WTC11 (cell line): Measurements from ENCODE around the gene SAP130. TPM values are rescaled to one million over a fixed set of nuclear protein-coding genes. Genes with fewer than 3 reads are reported as not detected.

Source experiments
- ATAC-seq: fragments of 200-7000 bp; cut with Tn5 transposase; 2 replicates; pipeline ENCODE4 v1.10.0; 2021; ENCODE audit warnings: mild to moderate bottlenecking, moderate library complexity
- CTCF ChIA-PET: fragments of 300-600 bp; sonication (Branson Sonifier 250); formaldehyde crosslinking; loops from one replicate; lab custom pipeline; 2021; ENCODE audit warnings: antibody characterized with exemption; lab: Charles Lee
- POLR2A ChIA-PET: fragments of 350-600 bp; sonication (Branson Sonifier 250); formaldehyde crosslinking; loops from one replicate; lab custom pipeline; 2021; ENCODE audit warnings: antibody characterized with exemption; lab: Charles Lee
- DNase-seq: peaks from one replicate; pipeline ENCODE4 v3.0.0; 2021; ENCODE audit warnings: low spot score
- H3K27ac Mint-ChIP-seq: 2 replicates; pipeline ENCODE4 v1.8.0; 2021; ENCODE audit warnings: mixed read lengths
- H3K27me3 Mint-ChIP-seq: 2 replicates; pipeline ENCODE4 v1.8.0; 2021; ENCODE audit warnings: low read depth, mild to moderate bottlenecking, moderate library complexity, mixed read lengths
- H3K36me3 Mint-ChIP-seq: 2 replicates; pipeline ENCODE4 v1.8.0; 2021; ENCODE audit warnings: mixed read lengths
- H3K4me1 Mint-ChIP-seq: 2 replicates; pipeline ENCODE4 v1.8.0; 2022; ENCODE audit warnings: mixed read lengths
- H3K4me3 Mint-ChIP-seq: 2 replicates; pipeline ENCODE4 v1.8.0; 2021; ENCODE audit warnings: mild to moderate bottlenecking, moderate library complexity, mixed read lengths
- H3K9me3 Mint-ChIP-seq: 2 replicates; pipeline ENCODE4 v1.8.0; 2021; ENCODE audit warnings: mixed read lengths
- CBFB ChIP-seq: sonication (generic); formaldehyde crosslinking; IDR thresholded peaks from 2 replicates; pipeline ENCODE4 v1.8.1; 2022; ENCODE audit warnings: mild to moderate bottlenecking, low read depth, missing genetic modification reagents
- CREB1 ChIP-seq: sonication (generic); formaldehyde crosslinking; IDR thresholded peaks from 2 replicates; pipeline ENCODE4 v1.8.0; 2023; ENCODE audit warnings: mild to moderate bottlenecking, missing genetic modification reagents
- ELF4 ChIP-seq: sonication (generic); formaldehyde crosslinking; IDR thresholded peaks from 2 replicates; pipeline ENCODE4 v1.8.1; 2022; ENCODE audit warnings: low read depth, mild to moderate bottlenecking, moderate library complexity, missing genetic modification reagents
- EMX1 ChIP-seq: fragments of 250-450 bp; sonication (Bioruptor Pico); IDR thresholded peaks from 2 replicates; pipeline ENCODE4 v1.8.0; 2021; ENCODE audit warnings: mild to moderate bottlenecking
- GABPB1 ChIP-seq: sonication (generic); formaldehyde crosslinking; IDR thresholded peaks from 2 replicates; pipeline ENCODE4 v1.8.1; 2023; ENCODE audit warnings: mild to moderate bottlenecking, missing genetic modification reagents
- MYBL2 ChIP-seq: sonication (generic); formaldehyde crosslinking; IDR thresholded peaks from 2 replicates; pipeline ENCODE4 v1.8.1; 2023; ENCODE audit warnings: mild to moderate bottlenecking, moderate library complexity, missing genetic modification reagents
- NFATC4 ChIP-seq: fragments of 250-450 bp; sonication (Bioruptor Pico); IDR thresholded peaks from 2 replicates; pipeline ENCODE4 v1.9.0; 2021; ENCODE audit warnings: mild to moderate bottlenecking
- NFE2L1 ChIP-seq: sonication (generic); formaldehyde crosslinking; IDR thresholded peaks from 2 replicates; pipeline ENCODE4 v1.8.1; 2023; ENCODE audit warnings: missing genetic modification reagents
- NR1H2 ChIP-seq: sonication (generic); formaldehyde crosslinking; IDR thresholded peaks from 2 replicates; pipeline ENCODE4 v1.9.0; 2021; ENCODE audit warnings: mild to moderate bottlenecking, moderate library complexity, missing genetic modification reagents
- RELA ChIP-seq: sonication (generic); formaldehyde crosslinking; IDR thresholded peaks from 2 replicates; pipeline ENCODE4 v1.8.1; 2022; ENCODE audit warnings: missing genetic modification reagents, mild to moderate bottlenecking, borderline replicate concordance
- RORB ChIP-seq: fragments of 250-450 bp; sonication (Bioruptor Pico); IDR thresholded peaks from 2 replicates; pipeline ENCODE4 v1.9.0; 2021; ENCODE audit warnings: mild to moderate bottlenecking
- SMAD4 ChIP-seq: sonication (generic); formaldehyde crosslinking; IDR thresholded peaks from 2 replicates; pipeline ENCODE4 v1.8.0; 2022; ENCODE audit warnings: mild to moderate bottlenecking, missing genetic modification reagents
- ZNF121 ChIP-seq: sonication (generic); formaldehyde crosslinking; IDR thresholded peaks from 2 replicates; pipeline ENCODE4 v1.8.0; 2023; ENCODE audit warnings: missing genetic modification reagents
- total RNA-seq: library from RNA; stranded (reverse); gene quantifications from 3 replicates; pipeline ENCODE4 v1.2.3, GENCODE V29; 2021
- TF ChIP-seq, protein P1 (sequence below): fragments of 250-450 bp; sonication (Bioruptor Pico); conservative IDR thresholded peaks from 2 replicates; pipeline ENCODE4 v1.9.0; 2021; ENCODE audit warnings: mild to moderate bottlenecking
- TF ChIP-seq, protein P2 (sequence below): fragments of 250-450 bp; sonication (Bioruptor Pico); IDR thresholded peaks from 2 replicates; pipeline ENCODE4 v1.9.0; 2021; ENCODE audit warnings: moderate library complexity, mild to moderate bottlenecking, inconsistent platforms, borderline replicate concordance
- TF ChIP-seq, protein P3 (sequence below): fragments of 250-450 bp; sonication (Bioruptor Pico); IDR thresholded peaks from 2 replicates; pipeline ENCODE4 v1.8.0; 2021; ENCODE audit warnings: mild to moderate bottlenecking
- TF ChIP-seq, protein P4 (sequence below): sonication (generic); formaldehyde crosslinking; IDR thresholded peaks from 2 replicates; pipeline ENCODE4 v1.8.0; 2023; ENCODE audit warnings: missing genetic modification reagents, mild to moderate bottlenecking, borderline replicate concordance
- TF ChIP-seq, protein P5 (sequence below): sonication (generic); formaldehyde crosslinking; IDR thresholded peaks from 2 replicates; pipeline ENCODE4 v1.8.1; 2023; ENCODE audit warnings: mild to moderate bottlenecking, missing genetic modification reagents, borderline replicate concordance
- TF ChIP-seq, protein P6 (sequence below): sonication (generic); formaldehyde crosslinking; IDR thresholded peaks from 2 replicates; pipeline ENCODE4 v1.8.1; 2023; ENCODE audit warnings: mild to moderate bottlenecking, missing genetic modification reagents
- TF ChIP-seq, protein P7 (sequence below): sonication (generic); formaldehyde crosslinking; IDR thresholded peaks from 2 replicates; pipeline ENCODE4 v1.8.0; 2022; ENCODE audit warnings: mild to moderate bottlenecking, missing genetic modification reagents

Gene SAP130
- total RNA-seq, 1 experiment from 2014 or later, result 45.6 TPM

DNA sequence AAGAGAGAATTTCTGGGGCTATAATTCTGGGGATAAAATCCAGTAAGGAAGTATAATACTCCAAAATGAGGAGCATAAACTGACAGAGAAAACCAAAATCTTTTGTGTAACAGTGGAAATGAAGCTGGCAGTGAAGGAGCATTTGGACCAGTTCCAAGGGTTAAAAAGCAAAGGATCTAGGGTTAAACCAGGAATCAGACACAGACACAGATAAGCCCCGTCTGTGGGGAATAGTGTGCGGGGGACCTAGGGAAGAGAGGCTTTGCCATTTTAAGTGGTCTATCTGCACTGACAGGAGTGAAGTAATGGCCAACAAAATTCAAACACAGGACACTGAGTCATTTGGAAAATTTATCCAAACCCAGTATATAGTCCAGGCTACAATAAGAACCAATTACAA, 23.4 kb downstream of the SAP130 start:
- Mint-ChIP-seq H3K4me3 (no peak overlapping the region), H3K4me1 (no peaks in the 10 kb centered on the region), H3K9me3 (no peaks in the 10 kb centered on the region), H3K27ac (no peak overlapping the region), H3K36me3 (peaks cover 70% of the 10 kb centered on the region), H3K27me3 (no peaks in the 10 kb centered on the region)
- TF ChIP-seq RELA (CRISPR knock-in tag) (no peak), NR1H2 (CRISPR knock-in tag) (no peak)
- TF ChIP-seq, protein P1, sequence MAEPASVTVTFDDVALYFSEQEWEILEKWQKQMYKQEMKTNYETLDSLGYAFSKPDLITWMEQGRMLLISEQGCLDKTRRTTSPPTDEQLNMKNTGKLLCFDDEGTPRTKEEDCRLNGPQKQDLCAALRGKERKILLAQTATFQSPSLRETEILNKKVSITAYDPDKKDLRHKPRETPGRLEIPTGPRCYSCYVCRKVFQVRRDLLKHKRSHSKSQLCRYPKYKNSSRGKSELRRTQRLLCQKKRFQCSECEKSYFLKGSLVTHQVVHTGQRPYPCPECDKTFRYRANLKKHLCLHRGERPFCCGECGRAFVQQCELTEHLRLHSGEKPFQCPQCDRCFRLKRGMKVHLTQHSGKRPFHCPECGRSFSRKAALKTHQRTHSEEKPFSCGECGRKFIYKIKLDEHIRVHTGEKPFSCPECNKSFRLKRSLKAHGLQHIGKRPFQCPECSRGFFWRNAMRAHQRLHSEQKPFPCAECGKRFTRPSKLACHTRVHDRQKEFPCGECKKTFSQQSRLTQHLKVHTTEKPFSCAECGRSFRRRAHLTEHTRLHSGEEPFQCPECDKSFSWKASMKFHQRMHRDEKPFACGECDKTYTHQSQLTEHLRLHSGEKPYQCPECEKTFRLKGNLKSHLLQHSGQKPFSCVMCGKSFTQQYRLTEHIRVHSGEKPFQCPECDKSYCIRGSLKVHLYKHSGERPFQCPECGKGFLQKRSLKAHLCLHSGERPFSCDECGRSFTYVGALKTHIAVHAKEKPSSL (CRISPR knock-in tag), result no peak
- TF ChIP-seq, protein P2, sequence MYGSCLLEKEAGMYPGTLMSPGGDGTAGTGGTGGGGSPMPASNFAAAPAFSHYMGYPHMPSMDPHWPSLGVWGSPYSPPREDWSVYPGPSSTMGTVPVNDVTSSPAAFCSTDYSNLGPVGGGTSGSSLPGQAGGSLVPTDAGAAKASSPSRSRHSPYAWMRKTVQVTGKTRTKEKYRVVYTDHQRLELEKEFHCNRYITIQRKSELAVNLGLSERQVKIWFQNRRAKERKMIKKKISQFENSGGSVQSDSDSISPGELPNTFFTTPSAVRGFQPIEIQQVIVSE (CRISPR knock-in tag), result no peak
- DNase-seq (no peak), ATAC-seq (no peak)
- POLR2A ChIA-PET, result no interaction called here
- CTCF ChIA-PET, result no interaction called here

DNA sequence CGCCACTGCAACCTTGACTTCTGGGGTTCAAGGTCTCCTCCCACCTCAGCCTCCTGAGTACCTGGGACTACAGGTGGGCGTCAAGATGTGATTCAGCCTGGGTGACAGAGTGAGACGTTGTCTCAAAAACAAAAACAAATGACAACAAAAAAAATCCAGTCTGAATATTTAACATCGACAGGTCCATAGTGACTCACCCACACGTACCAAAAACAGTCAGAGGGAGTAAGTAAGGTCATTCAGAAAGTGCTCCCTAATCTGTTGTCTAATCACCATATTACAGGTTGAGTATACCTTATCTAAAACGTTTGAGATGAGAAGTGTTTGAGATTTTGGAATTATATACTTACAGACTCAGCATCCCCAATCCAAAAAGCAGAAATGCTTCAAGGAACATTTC, 24.4 kb downstream of the SAP130 start:
- ChIA-PET CTCF (no interaction called here), POLR2A (no interaction called here)
- ATAC-seq, result no peak
- H3K4me3 Mint-ChIP-seq, result no peak overlapping the region
- H3K27me3 Mint-ChIP-seq, result no peaks in the 10 kb centered on the region
- no peak overlapping the region for H3K27ac Mint-ChIP-seq
- DNase-seq, result no peak
- H3K4me1 Mint-ChIP-seq, result no peaks in the 10 kb centered on the region
- H3K36me3 Mint-ChIP-seq, result peaks cover 71% of the 10 kb centered on the region
- H3K9me3 Mint-ChIP-seq, result no peaks in the 10 kb centered on the region
- TF ChIP-seq RORB (CRISPR knock-in tag) (no peak), ELF4 (CRISPR knock-in tag) (no peak), SMAD4 (CRISPR knock-in tag) (no peak), NFE2L1 (CRISPR knock-in tag) (no peak), ZNF121 (CRISPR knock-in tag) (no peak), NFATC4 (CRISPR knock-in tag) (no peak), CBFB (CRISPR knock-in tag) (no peak), CREB1 (no peak), MYBL2 (CRISPR knock-in tag) (no peak), EMX1 (CRISPR knock-in tag) (no peak), GABPB1 (no peak)
- TF ChIP-seq, protein P3, sequence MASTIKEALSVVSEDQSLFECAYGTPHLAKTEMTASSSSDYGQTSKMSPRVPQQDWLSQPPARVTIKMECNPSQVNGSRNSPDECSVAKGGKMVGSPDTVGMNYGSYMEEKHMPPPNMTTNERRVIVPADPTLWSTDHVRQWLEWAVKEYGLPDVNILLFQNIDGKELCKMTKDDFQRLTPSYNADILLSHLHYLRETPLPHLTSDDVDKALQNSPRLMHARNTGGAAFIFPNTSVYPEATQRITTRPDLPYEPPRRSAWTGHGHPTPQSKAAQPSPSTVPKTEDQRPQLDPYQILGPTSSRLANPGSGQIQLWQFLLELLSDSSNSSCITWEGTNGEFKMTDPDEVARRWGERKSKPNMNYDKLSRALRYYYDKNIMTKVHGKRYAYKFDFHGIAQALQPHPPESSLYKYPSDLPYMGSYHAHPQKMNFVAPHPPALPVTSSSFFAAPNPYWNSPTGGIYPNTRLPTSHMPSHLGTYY, result no peak
- TF ChIP-seq, protein P4, sequence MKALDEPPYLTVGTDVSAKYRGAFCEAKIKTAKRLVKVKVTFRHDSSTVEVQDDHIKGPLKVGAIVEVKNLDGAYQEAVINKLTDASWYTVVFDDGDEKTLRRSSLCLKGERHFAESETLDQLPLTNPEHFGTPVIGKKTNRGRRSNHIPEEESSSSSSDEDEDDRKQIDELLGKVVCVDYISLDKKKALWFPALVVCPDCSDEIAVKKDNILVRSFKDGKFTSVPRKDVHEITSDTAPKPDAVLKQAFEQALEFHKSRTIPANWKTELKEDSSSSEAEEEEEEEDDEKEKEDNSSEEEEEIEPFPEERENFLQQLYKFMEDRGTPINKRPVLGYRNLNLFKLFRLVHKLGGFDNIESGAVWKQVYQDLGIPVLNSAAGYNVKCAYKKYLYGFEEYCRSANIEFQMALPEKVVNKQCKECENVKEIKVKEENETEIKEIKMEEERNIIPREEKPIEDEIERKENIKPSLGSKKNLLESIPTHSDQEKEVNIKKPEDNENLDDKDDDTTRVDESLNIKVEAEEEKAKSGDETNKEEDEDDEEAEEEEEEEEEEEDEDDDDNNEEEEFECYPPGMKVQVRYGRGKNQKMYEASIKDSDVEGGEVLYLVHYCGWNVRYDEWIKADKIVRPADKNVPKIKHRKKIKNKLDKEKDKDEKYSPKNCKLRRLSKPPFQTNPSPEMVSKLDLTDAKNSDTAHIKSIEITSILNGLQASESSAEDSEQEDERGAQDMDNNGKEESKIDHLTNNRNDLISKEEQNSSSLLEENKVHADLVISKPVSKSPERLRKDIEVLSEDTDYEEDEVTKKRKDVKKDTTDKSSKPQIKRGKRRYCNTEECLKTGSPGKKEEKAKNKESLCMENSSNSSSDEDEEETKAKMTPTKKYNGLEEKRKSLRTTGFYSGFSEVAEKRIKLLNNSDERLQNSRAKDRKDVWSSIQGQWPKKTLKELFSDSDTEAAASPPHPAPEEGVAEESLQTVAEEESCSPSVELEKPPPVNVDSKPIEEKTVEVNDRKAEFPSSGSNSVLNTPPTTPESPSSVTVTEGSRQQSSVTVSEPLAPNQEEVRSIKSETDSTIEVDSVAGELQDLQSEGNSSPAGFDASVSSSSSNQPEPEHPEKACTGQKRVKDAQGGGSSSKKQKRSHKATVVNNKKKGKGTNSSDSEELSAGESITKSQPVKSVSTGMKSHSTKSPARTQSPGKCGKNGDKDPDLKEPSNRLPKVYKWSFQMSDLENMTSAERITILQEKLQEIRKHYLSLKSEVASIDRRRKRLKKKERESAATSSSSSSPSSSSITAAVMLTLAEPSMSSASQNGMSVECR (CRISPR knock-in tag), result no peak
- TF ChIP-seq, protein P5, sequence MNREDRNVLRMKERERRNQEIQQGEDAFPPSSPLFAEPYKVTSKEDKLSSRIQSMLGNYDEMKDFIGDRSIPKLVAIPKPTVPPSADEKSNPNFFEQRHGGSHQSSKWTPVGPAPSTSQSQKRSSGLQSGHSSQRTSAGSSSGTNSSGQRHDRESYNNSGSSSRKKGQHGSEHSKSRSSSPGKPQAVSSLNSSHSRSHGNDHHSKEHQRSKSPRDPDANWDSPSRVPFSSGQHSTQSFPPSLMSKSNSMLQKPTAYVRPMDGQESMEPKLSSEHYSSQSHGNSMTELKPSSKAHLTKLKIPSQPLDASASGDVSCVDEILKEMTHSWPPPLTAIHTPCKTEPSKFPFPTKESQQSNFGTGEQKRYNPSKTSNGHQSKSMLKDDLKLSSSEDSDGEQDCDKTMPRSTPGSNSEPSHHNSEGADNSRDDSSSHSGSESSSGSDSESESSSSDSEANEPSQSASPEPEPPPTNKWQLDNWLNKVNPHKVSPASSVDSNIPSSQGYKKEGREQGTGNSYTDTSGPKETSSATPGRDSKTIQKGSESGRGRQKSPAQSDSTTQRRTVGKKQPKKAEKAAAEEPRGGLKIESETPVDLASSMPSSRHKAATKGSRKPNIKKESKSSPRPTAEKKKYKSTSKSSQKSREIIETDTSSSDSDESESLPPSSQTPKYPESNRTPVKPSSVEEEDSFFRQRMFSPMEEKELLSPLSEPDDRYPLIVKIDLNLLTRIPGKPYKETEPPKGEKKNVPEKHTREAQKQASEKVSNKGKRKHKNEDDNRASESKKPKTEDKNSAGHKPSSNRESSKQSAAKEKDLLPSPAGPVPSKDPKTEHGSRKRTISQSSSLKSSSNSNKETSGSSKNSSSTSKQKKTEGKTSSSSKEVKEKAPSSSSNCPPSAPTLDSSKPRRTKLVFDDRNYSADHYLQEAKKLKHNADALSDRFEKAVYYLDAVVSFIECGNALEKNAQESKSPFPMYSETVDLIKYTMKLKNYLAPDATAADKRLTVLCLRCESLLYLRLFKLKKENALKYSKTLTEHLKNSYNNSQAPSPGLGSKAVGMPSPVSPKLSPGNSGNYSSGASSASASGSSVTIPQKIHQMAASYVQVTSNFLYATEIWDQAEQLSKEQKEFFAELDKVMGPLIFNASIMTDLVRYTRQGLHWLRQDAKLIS (CRISPR knock-in tag), result no peak
- TF ChIP-seq, protein P6, sequence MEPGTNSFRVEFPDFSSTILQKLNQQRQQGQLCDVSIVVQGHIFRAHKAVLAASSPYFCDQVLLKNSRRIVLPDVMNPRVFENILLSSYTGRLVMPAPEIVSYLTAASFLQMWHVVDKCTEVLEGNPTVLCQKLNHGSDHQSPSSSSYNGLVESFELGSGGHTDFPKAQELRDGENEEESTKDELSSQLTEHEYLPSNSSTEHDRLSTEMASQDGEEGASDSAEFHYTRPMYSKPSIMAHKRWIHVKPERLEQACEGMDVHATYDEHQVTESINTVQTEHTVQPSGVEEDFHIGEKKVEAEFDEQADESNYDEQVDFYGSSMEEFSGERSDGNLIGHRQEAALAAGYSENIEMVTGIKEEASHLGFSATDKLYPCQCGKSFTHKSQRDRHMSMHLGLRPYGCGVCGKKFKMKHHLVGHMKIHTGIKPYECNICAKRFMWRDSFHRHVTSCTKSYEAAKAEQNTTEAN (CRISPR knock-in tag), result no peak
- TF ChIP-seq, protein P7, sequence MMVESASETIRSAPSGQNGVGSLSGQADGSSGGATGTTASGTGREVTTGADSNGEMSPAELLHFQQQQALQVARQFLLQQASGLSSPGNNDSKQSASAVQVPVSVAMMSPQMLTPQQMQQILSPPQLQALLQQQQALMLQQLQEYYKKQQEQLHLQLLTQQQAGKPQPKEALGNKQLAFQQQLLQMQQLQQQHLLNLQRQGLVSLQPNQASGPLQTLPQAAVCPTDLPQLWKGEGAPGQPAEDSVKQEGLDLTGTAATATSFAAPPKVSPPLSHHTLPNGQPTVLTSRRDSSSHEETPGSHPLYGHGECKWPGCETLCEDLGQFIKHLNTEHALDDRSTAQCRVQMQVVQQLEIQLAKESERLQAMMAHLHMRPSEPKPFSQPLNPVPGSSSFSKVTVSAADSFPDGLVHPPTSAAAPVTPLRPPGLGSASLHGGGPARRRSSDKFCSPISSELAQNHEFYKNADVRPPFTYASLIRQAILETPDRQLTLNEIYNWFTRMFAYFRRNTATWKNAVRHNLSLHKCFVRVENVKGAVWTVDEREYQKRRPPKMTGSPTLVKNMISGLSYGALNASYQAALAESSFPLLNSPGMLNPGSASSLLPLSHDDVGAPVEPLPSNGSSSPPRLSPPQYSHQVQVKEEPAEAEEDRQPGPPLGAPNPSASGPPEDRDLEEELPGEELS (CRISPR knock-in tag), result no peak
